HepG2 (cell line): Measurements from ENCODE around the gene ACAP3. TPM values are rescaled to one million over a fixed set of nuclear protein-coding genes. Genes with fewer than 3 reads are reported as not detected.

Experiments used
- ARNT ChIP-seq: fragments of 450-650 bp; IDR thresholded peaks from 2 replicates; pipeline ENCODE4 v1.6.1; 2017
- CEBPG ChIP-seq: IDR thresholded peaks from 2 replicates; pipeline ENCODE4 v1.6.1; 2016
- CREB3 ChIP-seq: sonication (generic); formaldehyde crosslinking; IDR thresholded peaks from 2 replicates; pipeline ENCODE4 v1.5.0; 2020; ENCODE audit warnings: missing genetic modification reagents
- ELF1 ChIP-seq: sonication (generic); formaldehyde crosslinking; IDR thresholded peaks from 2 replicates; pipeline ENCODE4 v1.4.0; 2020; ENCODE audit warnings: missing genetic modification reagents
- ESRRA ChIP-seq: sonication (generic); formaldehyde crosslinking; IDR thresholded peaks from 2 replicates; pipeline ENCODE4 v1.5.1; 2020; ENCODE audit warnings: mild to moderate bottlenecking, low read depth, missing genetic modification reagents
- GTF2F1 ChIP-seq: fragments of 150-350 bp; IDR thresholded peaks from 2 replicates; pipeline ENCODE4 v1.6.1; 2014; ENCODE audit warnings: low read length
- KAT2B ChIP-seq: fragments of 150-350 bp; IDR thresholded peaks from 2 replicates; pipeline ENCODE4 v1.6.1; 2014; ENCODE audit warnings: low read depth, low read length, borderline replicate concordance
- KDM4B ChIP-seq: sonication (generic); formaldehyde crosslinking; IDR thresholded peaks from 2 replicates; pipeline ENCODE4 v1.4.0; 2020; ENCODE audit warnings: missing genetic modification reagents
- LRRFIP1 ChIP-seq: sonication (generic); formaldehyde crosslinking; conservative IDR thresholded peaks from 2 replicates; pipeline ENCODE4 v1.4.0; 2020; ENCODE audit warnings: missing genetic modification reagents
- NR0B2 ChIP-seq: sonication (generic); formaldehyde crosslinking; IDR thresholded peaks from 2 replicates; pipeline ENCODE4 v1.4.0; 2020; ENCODE audit warnings: mild to moderate bottlenecking, missing genetic modification reagents
- SOX5 ChIP-seq: IDR thresholded peaks from 2 replicates; pipeline ENCODE4 v1.6.1; 2016; ENCODE audit warnings: borderline replicate concordance
- TEAD3 ChIP-seq: optimal IDR thresholded peaks from 2 replicates; pipeline ENCODE3; 2016; ENCODE audit warnings: borderline replicate concordance
- TFE3 ChIP-seq: IDR thresholded peaks from 2 replicates; pipeline ENCODE4 v1.6.1; 2016
- ZFP1 ChIP-seq: IDR thresholded peaks from 2 replicates; pipeline ENCODE4 v1.6.1; 2016
- ZNF180 ChIP-seq: sonication (generic); formaldehyde crosslinking; IDR thresholded peaks from 2 replicates; pipeline ENCODE4 v1.4.0; 2020; ENCODE audit warnings: low read depth, missing genetic modification reagents, borderline replicate concordance
- ZNF556 ChIP-seq: sonication (generic); formaldehyde crosslinking; IDR thresholded peaks from 2 replicates; pipeline ENCODE4 v1.4.0; 2020; ENCODE audit warnings: mild to moderate bottlenecking, missing genetic modification reagents, borderline replicate concordance
- ZNF572 ChIP-seq: sonication (generic); formaldehyde crosslinking; IDR thresholded peaks from 2 replicates; pipeline ENCODE4 v1.5.1; 2020; ENCODE audit warnings: mild to moderate bottlenecking, missing genetic modification reagents
- ZNF609 ChIP-seq: sonication (generic); formaldehyde crosslinking; IDR thresholded peaks from 2 replicates; pipeline ENCODE4 v1.4.0; 2020; ENCODE audit warnings: mild to moderate bottlenecking, missing genetic modification reagents, borderline replicate concordance
- ZNF644 ChIP-seq: IDR thresholded peaks from 2 replicates; pipeline ENCODE4 v1.6.1; 2016; ENCODE audit warnings: low read depth
- ZNF816 ChIP-seq: sonication (generic); formaldehyde crosslinking; IDR thresholded peaks from 2 replicates; pipeline ENCODE4 v1.8.0; 2022; ENCODE audit warnings: missing genetic modification reagents, mild to moderate bottlenecking, borderline replicate concordance
- ZSCAN22 ChIP-seq: sonication (generic); formaldehyde crosslinking; IDR thresholded peaks from 2 replicates; pipeline ENCODE4 v1.4.0; 2020; ENCODE audit warnings: mild to moderate bottlenecking, missing genetic modification reagents
- polyA plus RNA-seq, 8 experiments: library from polyadenylated mRNA; depleted of rRNA in 3 of 8; stranded (reverse) in 7 of 8; unstranded in 1 of 8; fragments of >200 nt; fragmentation: Illumina TruSeq in 4 of 8; extraction: Trizol in 4 of 8; gene quantifications; 2 replicates each; pipeline versions ENCODE4 v1.2.1 to v1.2.3, GENCODE V29; 2011 to 2016; ENCODE audit warnings: low read depth in 4 of 8, missing spikeins in 1 of 8, mixed read lengths in 1 of 8; ENCODE audit not compliant: insufficient read depth in 1 of 8
- total RNA-seq, 5 experiments: library from RNA; depleted of rRNA; stranded (reverse); fragments of >200 nt; fragmentation: Illumina TruSeq; extraction: Trizol; gene quantifications; 2 replicates each; pipeline ENCODE4 v1.2.3, GENCODE V29; 2016; ENCODE audit warnings: low read depth in 1 of 5

ACAP3 gene
- total and polyA plus RNA-seq, 2 of the 13 experiments (the other 11 are each of a cell fraction or from before 2014, with no cell fraction given), result 29.4 to 50.8 TPM

- no peak; the same call in 1 of the 2 replicates for TF ChIP-seq LRRFIP1 (CRISPR knock-in tag)
- no peak for TF ChIP-seq ZSCAN22 (CRISPR knock-in tag)
- peak; percentile 73 for TF ChIP-seq ELF1 (CRISPR knock-in tag)
- TF ChIP-seq ZFP1 (CRISPR knock-in tag), result no peak
- no peak for TF ChIP-seq ZNF556 (CRISPR knock-in tag)
- no peak for TF ChIP-seq TFE3 (CRISPR knock-in tag)
- TF ChIP-seq TEAD3, result peak; percentile 6
- TF ChIP-seq ZNF816 (CRISPR knock-in tag), result no peak
- TF ChIP-seq ZNF644 (CRISPR knock-in tag), result no peak
- peak; percentile 94 for TF ChIP-seq ESRRA (CRISPR knock-in tag)
- no peak for TF ChIP-seq KDM4B (CRISPR knock-in tag)
- 0 out of 2 replicates have a peak, but pooled peaks have one; percentile 16 for TF ChIP-seq CEBPG (CRISPR knock-in tag)
- TF ChIP-seq GTF2F1, result no peak
- no peak for TF ChIP-seq SOX5 (CRISPR knock-in tag)
- TF ChIP-seq NR0B2 (CRISPR knock-in tag), result peak; percentile 9; the same call in 1 of the 2 replicates
- TF ChIP-seq ZNF180 (CRISPR knock-in tag), result no peak
- peak; percentile 53; the same call in 1 of the 2 replicates for TF ChIP-seq ZNF609
- no peak for TF ChIP-seq ZNF572
- TF ChIP-seq ARNT, result no peak
- TF ChIP-seq CREB3, result no peak
- TF ChIP-seq KAT2B, result no peak
These were observed 17.0 kb upstream of the ACAP3 start, which contains the start of the genes CPTP and INTS11 (continued) for GRCh38 chr1:1324524-1325287.
